Esophagus squamous epithelium (tissue), 5 donors: ENCODE measurements around the gene HERC3. TPM values are rescaled to one million over a fixed set of nuclear protein-coding genes. Genes with fewer than 3 reads are reported as not detected.

Source experiments
- DNase-seq: peaks from one replicate; lab custom pipeline; 2025; lab: John Stamatoyannopoulos, UW
- H3K27ac ChIP-seq, 4 donors: fragments of 200-600 bp; sonication (generic); one replicate each; pipeline ENCODE4 v1.5.1; 2016 to 2019; ENCODE audit warnings: mild to moderate bottlenecking in 1 of 4
- H3K27me3 ChIP-seq, 4 donors: fragments of 200-600 bp; sonication (generic); 1 replicate in 3 of 4; 2 replicates in 1 of 4; pipeline versions ENCODE4 v1.5.1 to v1.6.0; 2017 to 2021; ENCODE audit warnings: antibody characterized with exemption in 1 of 4
- H3K36me3 ChIP-seq, 3 donors: fragments of 200-600 bp; sonication (generic); one replicate each; pipeline ENCODE4 v1.5.1; 2016 to 2019
- H3K4me1 ChIP-seq, 3 donors: fragments of 200-600 bp; sonication (generic); one replicate each; pipeline ENCODE4 v1.5.1; 2017 to 2019
- H3K4me3 ChIP-seq, 4 donors: fragments of 200-600 bp; sonication (generic); 1 replicate in 3 of 4; 2 replicates in 1 of 4; pipeline ENCODE4 v1.5.1; 2016 to 2019; ENCODE audit warnings: mild to moderate bottlenecking in 2 of 4, moderate library complexity in 1 of 4
- H3K9me3 ChIP-seq, 3 donors: fragments of 200-600 bp; sonication (generic); one replicate each; pipeline ENCODE4 v1.5.1; 2016 to 2019
- POLR2A ChIP-seq, 4 donors: fragments of 450-650 bp; IDR thresholded peaks; one replicate each; pipeline ENCODE4 v1.6.1; 2017; ENCODE audit warnings: antibody characterized with exemption in 4 of 4, mild to moderate bottlenecking in 4 of 4, moderate library complexity in 3 of 4
- WGBS, 2 donors: methylation state at CpG; one replicate each; pipeline ENCODE4 v1.1.5; 2018; 5-methylcytosine and 5-hydroxymethylcytosine counted together
- intact Hi-C: fragments of 100-400 bp; cut with DNase I; formaldehyde crosslinking; loops from one replicate; pipeline ENCODE4 v1.15.0; 2022
- total RNA-seq, 4 donors: library from RNA; depleted of rRNA; stranded (reverse); fragments of >200 nt; gene quantifications; one replicate each; pipeline ENCODE4 v1.1.0, GENCODE V29; 2016
- TF ChIP-seq, protein P1 (sequence below), 6 experiments: fragments of 450-650 bp in 4 of 6; fragments of 200-600 bp in 2 of 6; sonication (generic) in 2 of 6; IDR thresholded peaks; one replicate each; pipeline ENCODE4 v1.5.1; 2016 to 2019; ENCODE audit warnings: antibody characterized with exemption in 6 of 6, mild to moderate bottlenecking in 4 of 6, moderate library complexity in 4 of 6
- donor health status: DM: yes; HTN: yes; CAD: no.

Gene HERC3
- total RNA-seq, 4 donors from 2014 or later = 19.1 to 41.1 (median 30.8) TPM

DNA sequence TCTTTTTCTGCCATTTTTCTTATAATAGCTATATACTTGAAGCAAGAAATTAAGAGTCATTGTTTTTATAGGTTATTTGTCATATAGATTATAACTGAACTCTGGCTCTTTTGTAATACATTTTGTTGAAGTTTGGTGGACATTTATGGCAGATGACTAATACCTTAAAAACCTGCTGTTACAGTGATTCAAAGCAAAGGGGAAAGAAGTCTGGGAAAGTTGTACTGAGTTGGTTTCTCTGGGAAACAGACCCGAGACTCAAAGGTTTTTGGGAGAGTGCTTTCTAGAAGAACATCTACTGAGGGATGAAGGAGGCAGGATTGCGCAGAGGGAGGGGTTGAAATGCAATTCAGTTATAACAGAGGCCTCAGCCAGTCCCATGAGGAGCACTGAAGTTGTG lies 69.5 kb downstream of the HERC3 start:
- no peak overlapping the region for H3K27ac ChIP-seq
- H3K36me3 ChIP-seq = peaks cover 0 to 81% (median 0%) of the 10 kb centered on the region in 3 donors
- H3K9me3 ChIP-seq = no peaks in the 10 kb centered on the region
- H3K4me1 ChIP-seq = peaks cover 0 to 8% (median 0%) of the 10 kb centered on the region in 3 donors
- DNase-seq = no peak
- WGBS, 2 donors = 80 to 84% methylated on average over 2 of the region's 2 CpGs
- H3K4me3 ChIP-seq = no peak overlapping the region
- H3K27me3 ChIP-seq = no peaks in the 10 kb centered on the region
- TF ChIP-seq POLR2A (IDR thresholded peaks at IDR 0.05) = no peak
- TF ChIP-seq, protein P1, sequence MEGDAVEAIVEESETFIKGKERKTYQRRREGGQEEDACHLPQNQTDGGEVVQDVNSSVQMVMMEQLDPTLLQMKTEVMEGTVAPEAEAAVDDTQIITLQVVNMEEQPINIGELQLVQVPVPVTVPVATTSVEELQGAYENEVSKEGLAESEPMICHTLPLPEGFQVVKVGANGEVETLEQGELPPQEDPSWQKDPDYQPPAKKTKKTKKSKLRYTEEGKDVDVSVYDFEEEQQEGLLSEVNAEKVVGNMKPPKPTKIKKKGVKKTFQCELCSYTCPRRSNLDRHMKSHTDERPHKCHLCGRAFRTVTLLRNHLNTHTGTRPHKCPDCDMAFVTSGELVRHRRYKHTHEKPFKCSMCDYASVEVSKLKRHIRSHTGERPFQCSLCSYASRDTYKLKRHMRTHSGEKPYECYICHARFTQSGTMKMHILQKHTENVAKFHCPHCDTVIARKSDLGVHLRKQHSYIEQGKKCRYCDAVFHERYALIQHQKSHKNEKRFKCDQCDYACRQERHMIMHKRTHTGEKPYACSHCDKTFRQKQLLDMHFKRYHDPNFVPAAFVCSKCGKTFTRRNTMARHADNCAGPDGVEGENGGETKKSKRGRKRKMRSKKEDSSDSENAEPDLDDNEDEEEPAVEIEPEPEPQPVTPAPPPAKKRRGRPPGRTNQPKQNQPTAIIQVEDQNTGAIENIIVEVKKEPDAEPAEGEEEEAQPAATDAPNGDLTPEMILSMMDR (IDR thresholded peaks at IDR 0.05) = no peak
- intact Hi-C loops = loop anchor here (5.0 kb wide), 1 partner anchor 129 kb away; no protein-coding TSS in a partner anchor

- 71 to 79% methylated on average over 5 of the region's 5 CpGs for WGBS, 2 donors
- DNase-seq = no peak
Measured at GRCh38 chr4:88672987-88673386, 80.7 kb downstream of the HERC3 start.

GRCh38 chr4:88673886-88674285 lies 81.6 kb downstream of the HERC3 start:
- peaks cover 0 to 71% (median 5%) of the 10 kb centered on the region in 3 donors for H3K36me3 ChIP-seq

More at GRCh38 chr4:88672987-88673386, 80.7 kb downstream of the HERC3 start:
- Histone ChIP-seq H3K4me3 (no peak overlapping the region), H3K27ac (no peak overlapping the region), H3K36me3 (peaks cover 0 to 71% (median 0%) of the 10 kb centered on the region in 3 donors), H3K27me3 (no peaks in the 10 kb centered on the region), H3K9me3 (no peaks in the 10 kb centered on the region), H3K4me1 (no peaks in the 10 kb centered on the region)
- intact Hi-C loops = no loop called here
- no peak for TF ChIP-seq POLR2A (IDR thresholded peaks at IDR 0.05)
- TF ChIP-seq, protein P1 (IDR thresholded peaks at IDR 0.05) = peak in 4 of 6 experiments; percentile 3 to 37 (median 22)

GRCh38 chr4:88674565-88674964 lies 82.3 kb downstream of the HERC3 start:
- peaks cover 0 to 71% (median 10%) of the 10 kb centered on the region in 3 donors for H3K36me3 ChIP-seq
- H3K27ac ChIP-seq = no peak overlapping the region
- TF ChIP-seq, protein P1 (IDR thresholded peaks at IDR 0.05) = no peak
- no peak for TF ChIP-seq POLR2A (IDR thresholded peaks at IDR 0.05)
- no peaks in the 10 kb centered on the region for H3K4me1 ChIP-seq
- no peak overlapping the region for H3K4me3 ChIP-seq
- DNase-seq = no peak
- intact Hi-C loops = no loop called here
- no peaks in the 10 kb centered on the region for H3K9me3 ChIP-seq
- no peaks in the 10 kb centered on the region for H3K27me3 ChIP-seq

More at GRCh38 chr4:88673886-88674285, 81.6 kb downstream of the HERC3 start:
- TF ChIP-seq POLR2A (IDR thresholded peaks at IDR 0.05) = no peak
- TF ChIP-seq, protein P1 (IDR thresholded peaks at IDR 0.05) = no peak
- Histone ChIP-seq H3K9me3 (no peaks in the 10 kb centered on the region), H3K4me3 (no peak overlapping the region), H3K27me3 (no peaks in the 10 kb centered on the region), H3K4me1 (no peaks in the 10 kb centered on the region), H3K27ac (no peak overlapping the region)
- intact Hi-C loops = no loop called here
- WGBS, 2 donors = 100% methylated on average over 1 of the region's 2 CpGs; no CpG with 5 or more reads in 1 of the 2 donors
- DNase-seq = no peak

DNA sequence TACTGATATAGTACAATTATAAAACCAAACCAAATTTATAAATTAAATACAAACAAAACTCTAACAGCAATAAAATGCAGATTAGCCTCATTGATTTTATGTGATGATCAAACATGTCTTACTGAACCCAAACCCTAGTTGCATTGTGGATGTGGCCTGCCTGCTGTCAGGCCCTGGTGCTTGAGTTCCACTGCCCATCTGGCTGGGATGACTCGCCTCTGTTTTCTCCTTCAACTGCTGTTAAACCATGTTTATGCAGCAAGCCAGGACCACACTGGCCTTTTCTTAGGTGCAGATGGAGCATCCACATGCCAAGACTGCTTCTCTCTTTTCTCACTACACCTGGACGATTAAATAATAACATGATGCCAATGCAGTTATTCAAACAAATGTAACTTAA lies 82.7 kb downstream of the HERC3 start:
- intact Hi-C loops = no loop called here
- no peak for DNase-seq
- H3K27me3 ChIP-seq = no peaks in the 10 kb centered on the region
- H3K4me1 ChIP-seq = no peaks in the 10 kb centered on the region
- WGBS, 2 donors = 92 to 96% methylated on average over 2 of the region's 2 CpGs
- H3K9me3 ChIP-seq = no peaks in the 10 kb centered on the region
- no peak overlapping the region for H3K27ac ChIP-seq
- no peak overlapping the region for H3K4me3 ChIP-seq
- peaks cover 0 to 71% (median 12%) of the 10 kb centered on the region in 3 donors for H3K36me3 ChIP-seq
- no peak for TF ChIP-seq POLR2A (IDR thresholded peaks at IDR 0.05)
- TF ChIP-seq, protein P1 (IDR thresholded peaks at IDR 0.05) = no peak
